GM15510 (cell line): Measurements from ENCODE around the gene KLF12.

Experiments
- POLR2A ChIP-seq: IDR thresholded peaks from 3 replicates; pipeline ENCODE4 v1.6.1; 2011; ENCODE audit warnings: borderline replicate concordance; ENCODE audit not compliant: insufficient read length; ENCODE audit errors: extremely low read depth

Gene KLF12

DNA sequence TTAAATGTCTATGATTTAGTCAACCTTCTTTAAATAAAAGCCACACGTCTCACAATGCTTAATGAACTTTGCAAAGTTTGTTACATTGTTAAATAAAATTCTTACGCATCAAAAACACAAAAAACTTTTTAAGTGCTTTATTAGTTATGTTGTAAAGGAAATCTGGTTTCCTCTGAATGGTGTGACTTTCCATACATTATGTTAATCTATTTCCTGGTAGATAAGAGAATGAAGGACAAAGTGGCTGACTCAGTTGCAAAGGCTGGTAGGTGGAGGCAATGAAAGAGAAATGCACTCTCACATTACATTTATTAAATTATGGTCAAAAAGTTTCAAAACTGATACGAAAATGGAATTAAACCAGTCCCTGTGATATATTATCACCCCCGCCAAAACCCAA is 15.9 kb downstream of the KLF12 start:
- no peak for TF ChIP-seq POLR2A

DNA sequence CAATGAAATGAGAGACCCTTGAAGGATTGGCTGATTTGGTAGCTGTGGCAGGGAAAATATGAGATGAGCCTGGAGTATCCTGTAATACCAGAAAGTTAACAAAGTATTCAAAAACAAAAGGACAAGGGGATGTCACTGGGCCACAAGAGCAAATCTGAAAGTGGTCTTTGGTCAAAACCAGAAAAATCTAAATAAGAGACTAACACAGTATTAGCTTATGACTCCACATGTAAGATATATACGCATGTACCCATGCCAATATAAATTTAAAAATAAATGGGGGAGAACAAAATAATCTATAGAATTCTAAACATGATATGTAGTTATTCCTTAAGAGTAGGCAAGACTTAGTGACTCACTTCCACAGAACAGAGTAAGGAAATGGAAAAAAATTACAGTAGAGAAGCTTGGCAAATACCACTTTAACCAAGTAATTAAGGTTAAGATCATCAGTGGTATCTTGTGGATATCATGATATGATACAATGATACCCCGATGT is 16.9 kb downstream of the KLF12 start:
- TF ChIP-seq POLR2A, result no peak

- no peak for TF ChIP-seq POLR2A
Measured at GRCh38 chr13:74115133-74115532, 19.1 kb downstream of the KLF12 start.

GRCh38 chr13:74114641-74115040 is 19.6 kb downstream of the KLF12 start:
- no peak for TF ChIP-seq POLR2A

- TF ChIP-seq POLR2A, result no peak
Measured at GRCh38 chr13:74114202-74114601, 20.0 kb downstream of the KLF12 start.

DNA sequence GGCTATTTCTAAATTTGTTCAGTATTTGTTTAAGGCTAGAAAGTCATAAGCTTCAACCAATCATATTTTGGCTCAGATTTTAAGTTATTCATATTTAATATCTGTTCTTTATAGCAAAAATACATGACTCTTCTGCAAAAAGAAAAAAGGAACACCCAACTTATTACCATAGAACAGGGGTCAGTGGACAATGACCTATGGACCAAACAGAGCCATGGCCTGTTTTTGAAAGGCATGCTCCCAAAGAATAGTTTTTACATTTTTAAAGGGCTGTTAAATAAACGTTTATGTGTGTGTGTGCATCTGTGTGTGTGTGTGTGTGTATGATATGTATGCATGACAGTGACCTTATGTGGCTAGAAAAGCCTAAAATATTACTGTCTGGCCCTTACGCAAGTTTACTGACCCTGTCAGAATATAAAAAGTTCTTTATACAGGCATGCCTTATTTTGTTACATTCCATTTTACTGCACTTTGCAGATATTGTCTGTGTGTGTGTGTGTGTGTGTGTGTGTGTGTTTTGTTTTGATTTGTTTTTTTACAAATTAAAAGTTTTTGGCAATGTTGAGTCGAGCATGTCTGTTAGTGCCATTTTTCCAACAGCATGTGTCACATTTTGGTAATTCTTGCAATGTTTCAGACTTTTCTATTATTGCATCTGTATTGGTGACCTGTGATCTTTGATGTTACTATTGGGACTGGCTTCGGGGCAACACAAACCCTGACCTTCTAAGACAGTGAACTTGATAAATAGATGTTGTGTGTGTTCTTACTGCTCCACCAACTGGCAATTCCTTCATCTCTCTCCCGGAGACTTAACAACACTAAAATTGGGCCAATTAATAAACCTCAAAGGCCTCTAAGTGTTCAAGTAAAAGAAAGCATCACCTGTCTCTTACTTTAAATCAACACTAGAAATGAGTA is 22.0 kb downstream of the KLF12 start:
- no peak for TF ChIP-seq POLR2A

GRCh38 chr13:74111399-74111798 is 22.8 kb downstream of the KLF12 start:
- no peak for TF ChIP-seq POLR2A

DNA sequence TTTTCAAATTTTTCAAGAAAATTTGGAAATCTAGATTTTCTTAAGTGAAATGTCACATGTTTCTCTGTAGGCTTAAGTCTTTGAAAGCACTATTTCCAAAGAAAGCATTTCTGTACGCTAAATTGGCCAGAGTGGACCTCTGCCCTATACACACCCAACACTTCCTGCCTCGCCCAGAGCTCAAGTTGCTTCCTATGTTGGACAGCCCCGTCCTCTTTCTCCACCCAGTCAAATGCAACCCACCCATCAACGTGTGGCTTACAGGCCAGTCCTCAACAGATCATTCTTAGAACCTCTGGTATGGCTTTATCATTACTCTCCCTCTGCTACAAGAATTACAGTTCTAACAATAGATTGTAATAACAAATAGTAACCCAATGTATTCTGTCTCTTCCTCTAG is 24.2 kb downstream of the KLF12 start:
- no peak for TF ChIP-seq POLR2A

DNA sequence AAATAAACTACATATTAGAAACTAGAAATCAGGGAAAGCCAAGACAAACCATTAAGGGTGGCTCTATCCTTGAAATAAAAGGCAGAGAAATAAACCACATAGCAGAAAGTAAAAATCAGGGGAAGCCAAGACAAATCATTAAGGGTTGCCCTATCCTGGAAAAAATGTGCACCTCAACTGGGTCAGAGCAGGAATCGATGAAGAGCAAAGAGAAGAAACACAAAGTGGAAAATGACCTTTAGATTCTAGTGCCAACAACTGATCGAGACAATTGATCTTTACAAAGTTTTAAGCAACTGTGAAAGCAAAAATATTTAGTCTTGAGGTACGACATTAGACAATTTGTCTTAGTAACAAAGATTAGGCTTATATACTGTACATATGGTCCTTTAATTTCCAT is 26.6 kb downstream of the KLF12 start:
- no peak for TF ChIP-seq POLR2A

GRCh38 chr13:74105871-74106270 is 28.3 kb downstream of the KLF12 start:
- TF ChIP-seq POLR2A, result no peak

DNA sequence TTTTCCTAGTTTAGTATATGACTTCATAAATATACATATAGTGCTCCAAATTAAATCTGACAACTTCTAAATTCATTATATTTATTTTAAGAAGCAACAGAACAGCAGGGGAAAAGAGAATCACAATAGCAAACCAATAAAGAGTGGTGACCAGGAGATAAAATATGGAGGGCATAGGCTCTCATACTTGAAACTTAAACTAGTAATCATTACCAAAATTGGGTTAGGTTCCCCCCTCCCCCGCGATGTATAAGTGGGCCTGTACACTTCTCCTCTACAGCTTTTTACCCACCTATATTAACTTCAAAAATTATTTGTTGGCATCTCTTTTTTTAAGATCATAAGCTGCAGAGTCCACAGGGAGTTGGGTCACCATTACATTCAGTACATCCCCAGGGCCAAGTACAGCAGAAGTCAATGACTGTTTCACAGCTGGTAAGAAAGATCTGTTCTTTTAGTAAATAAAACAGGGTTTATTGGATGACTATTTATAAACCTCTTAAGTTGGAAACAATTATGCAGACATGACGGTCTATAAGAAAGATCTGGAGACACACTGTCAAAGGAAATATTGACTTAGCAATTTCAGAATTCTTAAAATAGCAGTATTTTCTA is 29.4 kb downstream of the KLF12 start:
- no peak for TF ChIP-seq POLR2A

- no peak for TF ChIP-seq POLR2A
Measured at GRCh38 chr13:74103970-74104555, 30.1 kb downstream of the KLF12 start.

DNA sequence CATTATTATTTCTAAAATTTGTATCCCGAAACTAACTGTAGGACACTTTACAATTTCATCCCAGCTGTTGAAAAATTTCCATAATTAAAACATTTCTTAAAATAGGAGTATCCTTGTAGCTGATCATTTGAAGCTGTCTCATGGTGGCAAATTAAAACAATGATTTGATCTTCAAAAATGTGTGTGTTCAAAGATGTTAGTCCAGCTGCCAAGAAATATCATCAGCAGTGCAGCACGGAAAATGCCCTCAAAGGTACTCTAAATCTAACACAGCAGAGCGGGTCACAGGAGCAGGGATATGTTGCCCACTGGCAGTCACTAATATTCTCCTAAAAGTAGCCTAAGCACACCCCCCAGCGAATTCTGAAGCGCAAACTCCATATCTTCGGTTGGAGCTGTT is 31.0 kb downstream of the KLF12 start:
- TF ChIP-seq POLR2A, result no peak

DNA sequence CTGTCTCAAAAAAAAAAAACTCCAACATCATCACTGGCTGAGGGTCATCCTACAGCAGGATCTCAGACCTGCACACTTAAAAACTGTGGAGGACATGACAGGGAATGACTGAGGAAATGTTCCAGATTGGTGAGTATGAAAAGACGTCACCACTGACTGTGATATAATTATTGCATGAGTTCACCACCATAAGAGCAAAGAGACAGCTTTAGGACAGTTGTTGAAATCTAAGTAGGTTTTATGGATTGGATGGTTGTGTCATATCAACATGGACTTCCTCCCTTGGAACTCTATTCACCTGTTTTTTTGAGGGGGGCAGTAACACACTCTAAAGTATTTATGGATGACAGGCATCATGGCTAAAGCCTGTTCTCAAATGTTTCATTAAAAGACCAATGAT is 31.5 kb downstream of the KLF12 start:
- TF ChIP-seq POLR2A, result no peak

GRCh38 chr13:74101436-74101835 is 32.8 kb downstream of the KLF12 start:
- no peak for TF ChIP-seq POLR2A
